Vagina (tissue), 2 donors: ENCODE measurements around the gene DPP8. TPM values are rescaled to one million over a fixed set of nuclear protein-coding genes. Genes with fewer than 3 reads are reported as not detected.

Experiments
- DNase-seq, 2 donors: peaks; one replicate each; pipeline ENCODE4 v3.0.0-alpha.2; 2017; ENCODE audit errors: extremely low spot score in 2 of 2
- H3K27ac ChIP-seq: fragments of 200-600 bp; sonication (generic); one replicate; pipeline ENCODE4 v1.5.1; 2019
- H3K27me3 ChIP-seq: fragments of 200-600 bp; sonication (generic); one replicate; pipeline ENCODE4 v1.5.1; 2019
- H3K36me3 ChIP-seq, 2 donors: fragments of 200-600 bp; sonication (generic); one replicate each; pipeline ENCODE4 v1.5.1; 2017 to 2019
- H3K4me1 ChIP-seq: fragments of 200-600 bp; sonication (generic); one replicate; pipeline ENCODE4 v1.5.1; 2019
- H3K4me3 ChIP-seq, 2 donors: fragments of 200-600 bp; sonication (generic); 1 replicate in 1 of 2; 2 replicates in 1 of 2; pipeline ENCODE4 v1.5.1; 2016 to 2019
- H3K9me3 ChIP-seq: fragments of 200-600 bp; sonication (generic); one replicate; pipeline ENCODE4 v1.5.1; 2019
- POLR2A ChIP-seq, 2 donors: fragments of 450-650 bp; IDR thresholded peaks; one replicate each; pipeline ENCODE4 v1.6.1; 2017; ENCODE audit warnings: antibody characterized with exemption in 2 of 2, mild to moderate bottlenecking in 2 of 2, moderate library complexity in 2 of 2
- POLR2AphosphoS5 ChIP-seq, 2 donors: sonication (generic); formaldehyde crosslinking; IDR thresholded peaks; one replicate each; pipeline ENCODE4 v1.9.0; 2017; ENCODE audit warnings: antibody characterized with exemption in 2 of 2, mild to moderate bottlenecking in 2 of 2, low read depth in 1 of 2; ENCODE audit not compliant: insufficient read depth in 1 of 2
- intact Hi-C: fragments of 100-400 bp; cut with DNase I; formaldehyde crosslinking; loops from one replicate; pipeline ENCODE4 v1.15.1; 2023
- total RNA-seq: library from RNA; depleted of rRNA; stranded (reverse); fragments of >200 nt; gene quantifications from one replicate; pipeline ENCODE4 v1.2.3, GENCODE V29; 2016
- TF ChIP-seq, protein P1 (sequence below), 3 experiments: fragments of 450-650 bp in 2 of 3; fragments of 200-600 bp in 1 of 3; sonication (generic) in 1 of 3; IDR thresholded peaks; one replicate each; pipeline ENCODE4 v1.5.1; 2017 to 2019; ENCODE audit warnings: antibody characterized with exemption in 3 of 3, mild to moderate bottlenecking in 2 of 3, moderate library complexity in 2 of 3

Gene DPP8
- total RNA-seq, 1 donor from 2014 or later: 28.2 TPM

- TF ChIP-seq, protein P1, sequence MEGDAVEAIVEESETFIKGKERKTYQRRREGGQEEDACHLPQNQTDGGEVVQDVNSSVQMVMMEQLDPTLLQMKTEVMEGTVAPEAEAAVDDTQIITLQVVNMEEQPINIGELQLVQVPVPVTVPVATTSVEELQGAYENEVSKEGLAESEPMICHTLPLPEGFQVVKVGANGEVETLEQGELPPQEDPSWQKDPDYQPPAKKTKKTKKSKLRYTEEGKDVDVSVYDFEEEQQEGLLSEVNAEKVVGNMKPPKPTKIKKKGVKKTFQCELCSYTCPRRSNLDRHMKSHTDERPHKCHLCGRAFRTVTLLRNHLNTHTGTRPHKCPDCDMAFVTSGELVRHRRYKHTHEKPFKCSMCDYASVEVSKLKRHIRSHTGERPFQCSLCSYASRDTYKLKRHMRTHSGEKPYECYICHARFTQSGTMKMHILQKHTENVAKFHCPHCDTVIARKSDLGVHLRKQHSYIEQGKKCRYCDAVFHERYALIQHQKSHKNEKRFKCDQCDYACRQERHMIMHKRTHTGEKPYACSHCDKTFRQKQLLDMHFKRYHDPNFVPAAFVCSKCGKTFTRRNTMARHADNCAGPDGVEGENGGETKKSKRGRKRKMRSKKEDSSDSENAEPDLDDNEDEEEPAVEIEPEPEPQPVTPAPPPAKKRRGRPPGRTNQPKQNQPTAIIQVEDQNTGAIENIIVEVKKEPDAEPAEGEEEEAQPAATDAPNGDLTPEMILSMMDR (IDR thresholded peaks at IDR 0.05): no peak
- no peak for TF ChIP-seq POLR2AphosphoS5 (IDR thresholded peaks at IDR 0.05; ENCODE audit: insufficient read depth in 1 of 2, low read depth in 1 of 2)
- no peak for TF ChIP-seq POLR2A (IDR thresholded peaks at IDR 0.05)
- no peak for DNase-seq
- Histone ChIP-seq H3K9me3 (no peaks in the 10 kb centered on the region), H3K36me3 (no peaks in the 10 kb centered on the region), H3K4me1 (peaks cover 4% of the 10 kb centered on the region), H3K27ac (no peak overlapping the region), H3K27me3 (no peaks in the 10 kb centered on the region), H3K4me3 (no peak overlapping the region)
- intact Hi-C loops: no loop called here
Measured at GRCh38 chr15:65547841-65548240, 30.4 kb upstream of the DPP8 start.

GRCh38 chr15:65541231-65541820 is 23.8 kb upstream of the DPP8 start:
- no peaks in the 10 kb centered on the region for H3K9me3 ChIP-seq
- no peak for DNase-seq
- no peak overlapping the region for H3K4me3 ChIP-seq
- H3K27me3 ChIP-seq: no peaks in the 10 kb centered on the region
- no peaks in the 10 kb centered on the region for H3K36me3 ChIP-seq
- no peak overlapping the region for H3K27ac ChIP-seq
- peaks cover 9% of the 10 kb centered on the region for H3K4me1 ChIP-seq
- intact Hi-C loops: no loop called here
- TF ChIP-seq POLR2AphosphoS5 (IDR thresholded peaks at IDR 0.05; ENCODE audit: insufficient read depth in 1 of 2, low read depth in 1 of 2): no peak

GRCh38 chr15:65540314-65540713 is 22.8 kb upstream of the DPP8 start:
- TF ChIP-seq POLR2AphosphoS5 (IDR thresholded peaks at IDR 0.05; ENCODE audit: insufficient read depth in 1 of 2, low read depth in 1 of 2): no peak
- no peak for TF ChIP-seq POLR2A (IDR thresholded peaks at IDR 0.05)
- TF ChIP-seq, protein P1 (IDR thresholded peaks at IDR 0.05): no peak
- no peaks in the 10 kb centered on the region for H3K27me3 ChIP-seq
- DNase-seq: no peak
- no peaks in the 10 kb centered on the region for H3K36me3 ChIP-seq
- H3K27ac ChIP-seq: no peak overlapping the region
- intact Hi-C loops: no loop called here
- no peaks in the 10 kb centered on the region for H3K9me3 ChIP-seq
- H3K4me3 ChIP-seq: no peak overlapping the region
- H3K4me1 ChIP-seq: peaks cover 9% of the 10 kb centered on the region

DNA sequence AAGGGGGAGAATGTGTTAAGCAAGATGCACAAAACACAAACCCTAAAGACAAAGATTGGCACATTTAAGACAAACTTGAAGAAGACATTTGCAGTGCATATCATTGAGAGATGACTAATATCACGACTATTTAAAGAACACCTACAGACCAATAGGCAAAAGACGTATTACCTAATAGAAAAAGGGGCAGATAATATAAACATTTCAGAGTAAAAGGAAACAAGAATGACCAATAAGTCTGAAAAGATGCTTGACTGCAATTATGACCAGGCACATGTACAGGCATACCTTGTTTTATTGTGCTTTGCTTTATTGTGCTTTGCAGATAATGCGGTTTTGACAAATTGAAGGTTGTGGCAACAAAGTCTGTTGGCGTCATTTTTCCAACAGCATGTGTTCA is 17.7 kb upstream of the DPP8 start:
- no peak overlapping the region for H3K4me3 ChIP-seq
- no peaks in the 10 kb centered on the region for H3K27me3 ChIP-seq
- DNase-seq: no peak
- TF ChIP-seq POLR2AphosphoS5 (IDR thresholded peaks at IDR 0.05; ENCODE audit: insufficient read depth in 1 of 2, low read depth in 1 of 2) (no peak), POLR2A (IDR thresholded peaks at IDR 0.05) (no peak)
- TF ChIP-seq, protein P1 (IDR thresholded peaks at IDR 0.05): no peak
- intact Hi-C loops: no loop called here
- no peaks in the 10 kb centered on the region for H3K9me3 ChIP-seq
- no peak overlapping the region for H3K27ac ChIP-seq
- no peaks in the 10 kb centered on the region for H3K36me3 ChIP-seq
- H3K4me1 ChIP-seq: peaks cover 36% of the 10 kb centered on the region

- H3K27me3 ChIP-seq: no peaks in the 10 kb centered on the region
- H3K4me1 ChIP-seq: peaks cover 42% of the 10 kb centered on the region
- H3K4me3 ChIP-seq: no peak overlapping the region
- H3K36me3 ChIP-seq: no peaks in the 10 kb centered on the region
- DNase-seq: no peak
- peak overlapping the region; percentile 54 for H3K27ac ChIP-seq
- no peaks in the 10 kb centered on the region for H3K9me3 ChIP-seq
- TF ChIP-seq POLR2A (IDR thresholded peaks at IDR 0.05) (no peak), POLR2AphosphoS5 (IDR thresholded peaks at IDR 0.05; ENCODE audit: insufficient read depth in 1 of 2, low read depth in 1 of 2) (peak in 1 of 2 donors; percentile 26)
- intact Hi-C loops: no loop called here
Measured at GRCh38 chr15:65533057-65533756, 15.7 kb upstream of the DPP8 start.

GRCh38 chr15:65532738-65533051 is 15.2 kb upstream of the DPP8 start:
- Histone ChIP-seq H3K27me3 (no peaks in the 10 kb centered on the region), H3K4me1 (peaks cover 42% of the 10 kb centered on the region), H3K4me3 (no peak overlapping the region), H3K9me3 (no peaks in the 10 kb centered on the region), H3K36me3 (no peaks in the 10 kb centered on the region), H3K27ac (peak overlapping the region; percentile 54)
- no peak for DNase-seq
- intact Hi-C loops: no loop called here
- TF ChIP-seq POLR2A (IDR thresholded peaks at IDR 0.05) (no peak), POLR2AphosphoS5 (IDR thresholded peaks at IDR 0.05; ENCODE audit: insufficient read depth in 1 of 2, low read depth in 1 of 2) (peak in 1 of 2 donors; percentile 19)
- TF ChIP-seq, protein P1 (IDR thresholded peaks at IDR 0.05): no peak
